HepG2 (cell line): ENCODE data around the gene CFAP221. TPM values are rescaled to one million over a fixed set of nuclear protein-coding genes. Genes with fewer than 3 reads are reported as not detected.
A peak's percentile ranks its signal among the peaks of the same experiment; 100 is the strongest.

Source experiments
- CHD4 ChIP-seq: fragments of 200-600 bp; sonication (generic); IDR thresholded peaks from 2 replicates; pipeline ENCODE4 v1.7.0; 2017; ENCODE audit warnings: mild to moderate bottlenecking, low read length, borderline replicate concordance
- EZH2 ChIP-seq: conservative IDR thresholded peaks from 2 replicates; pipeline ENCODE4 v1.6.1; 2012; ENCODE audit warnings: mild to moderate bottlenecking, low read depth, low read length, moderate library complexity
- FOXA3 ChIP-seq: IDR thresholded peaks from 2 replicates; pipeline ENCODE4 v1.6.1; 2016; ENCODE audit warnings: missing genetic modification reagents, missing compliant biosample characterization
- NBN ChIP-seq: fragments of 450-650 bp; conservative IDR thresholded peaks from 2 replicates; pipeline ENCODE4 v1.6.1; 2017
- NFE2 ChIP-seq: sonication (generic); formaldehyde crosslinking; IDR thresholded peaks from 2 replicates; pipeline ENCODE4 v1.4.0; 2020; ENCODE audit warnings: missing genetic modification reagents
- PITX1 ChIP-seq: sonication (generic); formaldehyde crosslinking; IDR thresholded peaks from 2 replicates; pipeline ENCODE4 v1.5.1; 2020; ENCODE audit warnings: mild to moderate bottlenecking, missing genetic modification reagents
- POGK ChIP-seq: sonication (generic); formaldehyde crosslinking; conservative IDR thresholded peaks from 2 replicates; pipeline ENCODE4 v1.8.0; 2022; ENCODE audit warnings: mild to moderate bottlenecking, moderate library complexity, missing genetic modification reagents
- RAD51 ChIP-seq: fragments of 450-650 bp; IDR thresholded peaks from 2 replicates; pipeline ENCODE4 v1.6.1; 2016; ENCODE audit warnings: borderline replicate concordance
- SMAD3 ChIP-seq: sonication (generic); formaldehyde crosslinking; IDR thresholded peaks from 2 replicates; pipeline ENCODE4 v1.4.0; 2020; ENCODE audit warnings: missing genetic modification reagents
- SMARCC2 ChIP-seq: fragments of 450-650 bp; IDR thresholded peaks from 2 replicates; pipeline ENCODE4 v1.6.1; 2017; ENCODE audit warnings: antibody characterized with exemption, mild to moderate bottlenecking
- SOX6 ChIP-seq, 2 experiments: fragments of 450-650 bp in 1 of 2; sonication (generic) in 1 of 2; formaldehyde crosslinking in 1 of 2; IDR thresholded peaks; 2 replicates each; pipeline versions ENCODE4 v1.4.0 to v1.6.1; 2017 to 2020; ENCODE audit warnings: antibody characterized with exemption in 1 of 2, mild to moderate bottlenecking in 1 of 2, missing genetic modification reagents in 1 of 2
- USF2 ChIP-seq, 2 experiments: sonication (generic) in 1 of 2; formaldehyde crosslinking in 1 of 2; IDR thresholded peaks; 2 replicates each; pipeline versions ENCODE4 v1.5.1 to v1.6.1; 2011 to 2020; ENCODE audit warnings: borderline replicate concordance in 1 of 2, low read depth in 1 of 2, low read length in 1 of 2, mild to moderate bottlenecking in 1 of 2, missing genetic modification reagents in 1 of 2, moderate library complexity in 1 of 2
- ZEB1 ChIP-seq: IDR thresholded peaks from 2 replicates; pipeline ENCODE4 v1.6.1; 2012; ENCODE audit warnings: mild to moderate bottlenecking, low read depth, inconsistent platforms; ENCODE audit not compliant: insufficient replicate concordance
- ZKSCAN5 ChIP-seq: sonication (generic); formaldehyde crosslinking; IDR thresholded peaks from 2 replicates; pipeline ENCODE4 v1.5.1; 2020; ENCODE audit warnings: mild to moderate bottlenecking, missing genetic modification reagents
- ZNF558 ChIP-seq: sonication (generic); formaldehyde crosslinking; IDR thresholded peaks from 2 replicates; pipeline ENCODE4 v1.9.0; 2022; ENCODE audit warnings: mild to moderate bottlenecking, missing genetic modification reagents, borderline replicate concordance
- ZNF749 ChIP-seq: sonication (generic); formaldehyde crosslinking; IDR thresholded peaks from 2 replicates; pipeline ENCODE4 v1.8.0; 2022; ENCODE audit warnings: mild to moderate bottlenecking, missing genetic modification reagents, moderate library complexity, borderline replicate concordance
- ZNF782 ChIP-seq: sonication (generic); formaldehyde crosslinking; IDR thresholded peaks from 2 replicates; pipeline ENCODE4 v1.4.0; 2020; ENCODE audit warnings: missing genetic modification reagents, mild to moderate bottlenecking, borderline replicate concordance
- ZSCAN31 ChIP-seq: sonication (generic); formaldehyde crosslinking; IDR thresholded peaks from 2 replicates; pipeline ENCODE4 v1.5.0; 2020; ENCODE audit warnings: low read depth, mild to moderate bottlenecking, missing genetic modification reagents
- polyA plus RNA-seq, 8 experiments: library from polyadenylated mRNA; depleted of rRNA in 3 of 8; stranded (reverse) in 7 of 8; unstranded in 1 of 8; fragments of >200 nt; fragmentation: Illumina TruSeq in 4 of 8; extraction: Trizol in 4 of 8; gene quantifications; 2 replicates each; pipeline versions ENCODE4 v1.2.1 to v1.2.3, GENCODE V29; 2011 to 2016; ENCODE audit warnings: low read depth in 4 of 8, missing spikeins in 1 of 8, mixed read lengths in 1 of 8; ENCODE audit not compliant: insufficient read depth in 1 of 8
- total RNA-seq, 5 experiments: library from RNA; depleted of rRNA; stranded (reverse); fragments of >200 nt; fragmentation: Illumina TruSeq; extraction: Trizol; gene quantifications; 2 replicates each; pipeline ENCODE4 v1.2.3, GENCODE V29; 2016; ENCODE audit warnings: low read depth in 1 of 5
- TF ChIP-seq, protein P1 (sequence below): sonication (generic); formaldehyde crosslinking; IDR thresholded peaks from 2 replicates; pipeline ENCODE4 v1.4.0; 2020; ENCODE audit warnings: mild to moderate bottlenecking, missing genetic modification reagents
- TF ChIP-seq, protein P2 (sequence below): sonication (generic); formaldehyde crosslinking; IDR thresholded peaks from 2 replicates; pipeline ENCODE4 v1.5.0; 2020; ENCODE audit warnings: missing genetic modification reagents
- TF ChIP-seq, protein P3 (sequence below): sonication (generic); formaldehyde crosslinking; IDR thresholded peaks from 2 replicates; pipeline ENCODE4 v1.4.0; 2020; ENCODE audit warnings: mild to moderate bottlenecking, missing genetic modification reagents

CFAP221 gene
- total and polyA plus RNA-seq, 2 of the 13 experiments (the other 11 are each of a cell fraction or from before 2014, with no cell fraction given): not detected

DNA sequence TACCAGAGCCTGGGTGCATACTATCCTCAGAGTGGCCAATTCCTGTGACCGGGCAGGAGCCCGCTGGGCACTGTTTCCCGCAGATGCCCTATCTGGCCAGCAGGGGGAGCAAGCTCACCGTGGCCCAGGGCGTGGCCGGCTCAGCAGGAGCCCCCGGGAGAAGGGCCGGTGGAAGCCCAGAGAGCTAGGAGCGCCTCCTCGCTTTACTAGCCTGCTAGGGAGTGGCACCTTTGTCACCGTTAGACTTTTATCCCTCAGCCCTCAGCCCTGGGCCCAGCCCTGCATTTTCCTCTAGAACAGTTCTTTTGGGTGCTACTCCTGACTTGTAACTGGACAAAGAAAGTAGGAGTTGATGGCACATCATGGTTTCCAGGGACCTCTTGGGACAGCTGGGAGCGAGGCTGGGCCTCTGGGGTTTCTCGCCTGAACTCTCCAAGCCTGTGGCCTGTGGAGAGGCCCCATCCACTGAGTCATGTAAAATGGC is 158.7 kb downstream of the CFAP221 start (continued):
- TF ChIP-seq USF2 (IDR thresholded peaks at IDR 0.05; ENCODE audit: low read depth, low read length) (no peak), USF2 (CRISPR knock-in tag; IDR thresholded peaks at IDR 0.05; ENCODE audit: borderline replicate concordance) (no peak), PITX1 (CRISPR knock-in tag) (0 out of 2 replicates have a peak, but pooled peaks have one; percentile 40), SMARCC2 (no peak), ZKSCAN5 (CRISPR knock-in tag) (no peak), EZH2 (no peak), RAD51 (no peak), SOX6 (IDR thresholded peaks at IDR 0.05) (no peak), SOX6 (CRISPR knock-in tag; IDR thresholded peaks at IDR 0.05) (no peak), NBN (no peak), FOXA3 (CRISPR knock-in tag) (peak; percentile 35; the same call in 1 of the 2 replicates), SMAD3 (CRISPR knock-in tag) (peak; percentile 51; the same call in 1 of the 2 replicates), NFE2 (CRISPR knock-in tag) (no peak), ZNF749 (CRISPR knock-in tag) (no peak), ZEB1 (no peak), POGK (CRISPR knock-in tag) (no peak), ZSCAN31 (CRISPR knock-in tag) (no peak), ZNF782 (CRISPR knock-in tag) (peak; percentile 65; the same call in 1 of the 2 replicates), CHD4 (no peak), ZNF558 (CRISPR knock-in tag) (no peak)
- TF ChIP-seq, protein P1, sequence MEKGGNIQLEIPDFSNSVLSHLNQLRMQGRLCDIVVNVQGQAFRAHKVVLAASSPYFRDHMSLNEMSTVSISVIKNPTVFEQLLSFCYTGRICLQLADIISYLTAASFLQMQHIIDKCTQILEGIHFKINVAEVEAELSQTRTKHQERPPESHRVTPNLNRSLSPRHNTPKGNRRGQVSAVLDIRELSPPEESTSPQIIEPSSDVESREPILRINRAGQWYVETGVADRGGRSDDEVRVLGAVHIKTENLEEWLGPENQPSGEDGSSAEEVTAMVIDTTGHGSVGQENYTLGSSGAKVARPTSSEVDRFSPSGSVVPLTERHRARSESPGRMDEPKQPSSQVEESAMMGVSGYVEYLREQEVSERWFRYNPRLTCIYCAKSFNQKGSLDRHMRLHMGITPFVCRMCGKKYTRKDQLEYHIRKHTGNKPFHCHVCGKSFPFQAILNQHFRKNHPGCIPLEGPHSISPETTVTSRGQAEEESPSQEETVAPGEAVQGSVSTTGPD (CRISPR knock-in tag): no peak
- TF ChIP-seq, protein P2, sequence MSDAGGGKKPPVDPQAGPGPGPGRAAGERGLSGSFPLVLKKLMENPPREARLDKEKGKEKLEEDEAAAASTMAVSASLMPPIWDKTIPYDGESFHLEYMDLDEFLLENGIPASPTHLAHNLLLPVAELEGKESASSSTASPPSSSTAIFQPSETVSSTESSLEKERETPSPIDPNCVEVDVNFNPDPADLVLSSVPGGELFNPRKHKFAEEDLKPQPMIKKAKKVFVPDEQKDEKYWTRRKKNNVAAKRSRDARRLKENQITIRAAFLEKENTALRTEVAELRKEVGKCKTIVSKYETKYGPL: no peak
- TF ChIP-seq, protein P3, sequence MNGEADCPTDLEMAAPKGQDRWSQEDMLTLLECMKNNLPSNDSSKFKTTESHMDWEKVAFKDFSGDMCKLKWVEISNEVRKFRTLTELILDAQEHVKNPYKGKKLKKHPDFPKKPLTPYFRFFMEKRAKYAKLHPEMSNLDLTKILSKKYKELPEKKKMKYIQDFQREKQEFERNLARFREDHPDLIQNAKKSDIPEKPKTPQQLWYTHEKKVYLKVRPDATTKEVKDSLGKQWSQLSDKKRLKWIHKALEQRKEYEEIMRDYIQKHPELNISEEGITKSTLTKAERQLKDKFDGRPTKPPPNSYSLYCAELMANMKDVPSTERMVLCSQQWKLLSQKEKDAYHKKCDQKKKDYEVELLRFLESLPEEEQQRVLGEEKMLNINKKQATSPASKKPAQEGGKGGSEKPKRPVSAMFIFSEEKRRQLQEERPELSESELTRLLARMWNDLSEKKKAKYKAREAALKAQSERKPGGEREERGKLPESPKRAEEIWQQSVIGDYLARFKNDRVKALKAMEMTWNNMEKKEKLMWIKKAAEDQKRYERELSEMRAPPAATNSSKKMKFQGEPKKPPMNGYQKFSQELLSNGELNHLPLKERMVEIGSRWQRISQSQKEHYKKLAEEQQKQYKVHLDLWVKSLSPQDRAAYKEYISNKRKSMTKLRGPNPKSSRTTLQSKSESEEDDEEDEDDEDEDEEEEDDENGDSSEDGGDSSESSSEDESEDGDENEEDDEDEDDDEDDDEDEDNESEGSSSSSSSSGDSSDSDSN: peak; percentile 72
